ENCODE measurements around the gene CAPZB.

DNA sequence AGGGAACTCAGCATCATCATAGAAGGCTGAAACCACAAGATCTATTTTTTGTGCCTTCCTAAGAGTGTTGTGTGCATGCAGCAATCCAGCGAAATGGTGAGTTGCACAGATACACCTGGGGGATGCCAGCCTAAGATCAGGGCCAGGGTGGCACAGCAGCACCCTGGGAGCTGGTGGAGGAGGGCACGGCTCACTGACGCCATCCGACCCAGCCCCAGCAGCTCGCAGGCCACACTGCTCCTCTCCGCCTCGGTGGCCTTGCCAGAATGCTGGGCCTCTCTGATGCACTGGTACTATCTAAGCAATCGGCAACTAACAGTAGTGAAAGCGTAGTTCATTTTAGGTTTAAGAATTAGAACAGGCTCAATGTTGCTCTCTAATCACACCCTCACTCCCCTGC, 37.8 kb downstream of the CAPZB start:
- TF ChIP-seq EZH2 (IDR thresholded peaks at IDR 0.05) (no peak), POLR2AphosphoS5 (IDR thresholded peaks at IDR 0.05; ENCODE audit: borderline replicate concordance, low read depth, low read length) (no peak), FOXP2 (optimal IDR thresholded peaks at IDR 0.05; ENCODE audit: control extremely low read depth, extremely low read length, insufficient read depth) (no peak)

Measured in SK-N-MC (cell line).